Esophagus muscularis mucosa (tissue), 4 donors: Measurements from ENCODE around the gene TLDC2.

Source experiments
- CTCF ChIP-seq, 3 experiments: fragments of 200-600 bp in 2 of 3; fragments of 450-650 bp in 1 of 3; sonication (generic) in 2 of 3; IDR thresholded peaks; one replicate each; pipeline ENCODE4 v1.5.1; 2017 to 2019; ENCODE audit warnings: antibody characterized with exemption in 3 of 3, mild to moderate bottlenecking in 2 of 3, moderate library complexity in 1 of 3
- EP300 ChIP-seq: sonication (generic); formaldehyde crosslinking; IDR thresholded peaks from one replicate; pipeline ENCODE4 v1.6.1; 2017; ENCODE audit warnings: antibody characterized with exemption
- POLR2A ChIP-seq: fragments of 450-650 bp; IDR thresholded peaks from one replicate; pipeline ENCODE4 v1.6.1; 2017; ENCODE audit warnings: antibody characterized with exemption, moderate library complexity, mild to moderate bottlenecking, low read depth
- POLR2AphosphoS5 ChIP-seq, 2 donors: sonication (generic); formaldehyde crosslinking; IDR thresholded peaks; one replicate each; pipeline ENCODE4 v1.6.1; 2017; ENCODE audit warnings: antibody characterized with exemption in 2 of 2

DNA sequence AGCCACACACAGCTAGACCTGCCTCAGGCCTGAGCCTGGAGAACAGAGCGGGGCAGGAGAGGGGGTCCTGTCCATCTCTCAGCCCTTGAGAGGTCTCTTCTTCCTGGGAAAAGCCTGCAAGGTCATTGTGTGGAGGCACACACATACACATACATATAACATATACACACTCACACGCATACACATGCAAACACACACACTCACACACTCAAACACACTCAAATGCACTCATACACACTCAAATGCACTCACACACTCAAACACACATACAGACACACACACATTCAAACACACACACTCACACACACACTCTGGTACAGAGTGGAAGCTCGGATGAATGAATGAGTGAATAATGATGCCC is 515 bp downstream of the TLDC2 start:
- TF ChIP-seq CTCF (IDR thresholded peaks at IDR 0.05): no peak
- no peak for TF ChIP-seq POLR2AphosphoS5 (IDR thresholded peaks at IDR 0.05)
- TF ChIP-seq POLR2A: no peak
- TF ChIP-seq EP300: no peak
